Osteoblast (primary cell): ENCODE measurements around the gene MAN2A1. TPM values are rescaled to one million over a fixed set of nuclear protein-coding genes. Genes with fewer than 3 reads are reported as not detected.

Experiments used
- DNase-seq: peaks from one replicate; pipeline ENCODE4 v3.0.0; 2011; ENCODE audit warnings: low spot score, mixed read lengths; ENCODE audit not compliant: insufficient read length; ENCODE audit errors: missing footprints
- H2AFZ ChIP-seq: 2 replicates; pipeline ENCODE4 v1.6.0; 2011; ENCODE audit warnings: mild to moderate bottlenecking, low read length
- H3K27ac ChIP-seq: 2 replicates; pipeline ENCODE4 v1.5.1; 2011; ENCODE audit warnings: mild to moderate bottlenecking, low read depth, low read length, moderate library complexity
- H3K27me3 ChIP-seq: 2 replicates; pipeline ENCODE4 v1.6.0; 2012; ENCODE audit warnings: mild to moderate bottlenecking, control low read depth, inconsistent platforms, low read length, moderate library complexity; ENCODE audit not compliant: insufficient read depth
- H3K36me3 ChIP-seq: 2 replicates; pipeline ENCODE4 v1.5.1; 2011; ENCODE audit warnings: mild to moderate bottlenecking, low read length, control low read depth, moderate library complexity; ENCODE audit not compliant: insufficient read depth
- H3K4me1 ChIP-seq: 2 replicates; pipeline ENCODE4 v1.5.1; 2011; ENCODE audit warnings: mild to moderate bottlenecking, low read length, control low read depth, moderate library complexity; ENCODE audit not compliant: insufficient read depth
- H3K4me2 ChIP-seq: 2 replicates; pipeline ENCODE4 v1.6.0; 2011; ENCODE audit warnings: mild to moderate bottlenecking, low read length; ENCODE audit not compliant: insufficient read depth
- H3K4me3 ChIP-seq: fragments of 200-600 bp; sonication (generic); 3 replicates; pipeline ENCODE4 v1.5.1; 2012; ENCODE audit warnings: mild to moderate bottlenecking, low read length, inconsistent platforms; ENCODE audit not compliant: insufficient read depth
- H3K79me2 ChIP-seq: 2 replicates; pipeline ENCODE4 v1.6.0; 2012; ENCODE audit warnings: mild to moderate bottlenecking, low read length, control low read depth, inconsistent platforms; ENCODE audit not compliant: insufficient read depth
- H3K9me3 ChIP-seq: 2 replicates; pipeline ENCODE4 v1.5.1; 2011; ENCODE audit warnings: low read depth, low read length, control low read depth
- H4K20me1 ChIP-seq: 2 replicates; pipeline ENCODE4 v1.6.0; 2012; ENCODE audit warnings: mild to moderate bottlenecking, low read length, control low read depth; ENCODE audit not compliant: insufficient read depth
- total RNA-seq: library from RNA; depleted of rRNA; stranded (reverse); fragments of >200 nt; gene quantifications from 2 replicates; pipeline ENCODE4 v1.2.3, GENCODE V29; 2012
- TF ChIP-seq, protein P1 (sequence below): IDR thresholded peaks from 2 replicates; pipeline ENCODE4 v1.5.1; 2011; ENCODE audit warnings: mild to moderate bottlenecking, low read depth, low read length, moderate library complexity; ENCODE audit errors: extremely low read depth

MAN2A1 gene
- total RNA-seq, 1 donor: 81.8 TPM

DNA sequence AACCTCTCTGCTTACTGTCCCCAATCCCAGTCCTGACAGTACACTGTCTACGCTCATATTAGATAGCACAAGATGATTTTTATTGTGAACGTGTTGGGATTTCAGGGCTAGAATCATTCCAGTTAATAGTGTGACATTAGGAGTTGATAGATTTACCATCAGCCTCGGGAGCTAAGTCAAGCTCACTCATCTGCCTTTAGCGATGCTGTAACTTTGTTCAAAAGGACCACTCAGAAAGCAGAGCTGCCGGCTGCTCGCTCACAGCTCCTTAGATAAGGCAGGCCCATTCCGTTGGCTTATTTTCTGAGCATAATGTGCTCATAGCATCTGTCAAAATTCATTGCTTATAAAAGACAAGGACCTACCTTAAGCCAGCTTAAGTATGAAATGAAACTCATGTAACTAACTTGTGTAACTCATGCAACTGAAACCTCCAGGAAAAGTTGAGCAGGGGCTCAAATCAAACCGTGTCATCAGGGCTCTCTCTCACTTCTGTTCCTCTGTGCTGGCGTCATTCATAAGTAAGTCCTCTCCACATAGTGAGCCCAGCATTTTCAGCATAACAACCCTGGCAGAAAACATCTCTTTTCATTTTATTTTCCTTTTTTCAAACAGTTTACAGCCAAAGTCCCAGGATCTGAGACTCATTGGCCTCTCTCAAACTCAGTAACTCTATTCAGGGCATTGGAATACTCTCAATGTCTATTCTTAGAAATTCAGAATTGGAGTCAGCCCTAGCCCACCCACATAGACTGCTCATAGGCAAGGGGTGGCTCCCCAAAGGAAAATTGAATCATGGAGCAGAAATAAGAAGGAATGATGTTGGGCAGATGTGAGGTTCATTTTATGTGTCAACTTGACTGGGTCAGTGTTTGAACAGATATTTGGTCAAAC lies 208.8 kb downstream of the MAN2A1 start:
- Histone ChIP-seq H3K36me3 (no peaks in the 10 kb centered on the region), H3K9me3 (no peaks in the 10 kb centered on the region), H3K79me2 (no peaks in the 10 kb centered on the region), H3K27ac (no peak overlapping the region), H3K4me1 (no peaks in the 10 kb centered on the region), H3K4me3 (no peak overlapping the region), H4K20me1 (no peaks in the 10 kb centered on the region), H2AFZ (no peak overlapping the region), H3K27me3 (peaks cover 2% of the 10 kb centered on the region), H3K4me2 (no peak overlapping the region)
- no peak for DNase-seq
- TF ChIP-seq, protein P1, sequence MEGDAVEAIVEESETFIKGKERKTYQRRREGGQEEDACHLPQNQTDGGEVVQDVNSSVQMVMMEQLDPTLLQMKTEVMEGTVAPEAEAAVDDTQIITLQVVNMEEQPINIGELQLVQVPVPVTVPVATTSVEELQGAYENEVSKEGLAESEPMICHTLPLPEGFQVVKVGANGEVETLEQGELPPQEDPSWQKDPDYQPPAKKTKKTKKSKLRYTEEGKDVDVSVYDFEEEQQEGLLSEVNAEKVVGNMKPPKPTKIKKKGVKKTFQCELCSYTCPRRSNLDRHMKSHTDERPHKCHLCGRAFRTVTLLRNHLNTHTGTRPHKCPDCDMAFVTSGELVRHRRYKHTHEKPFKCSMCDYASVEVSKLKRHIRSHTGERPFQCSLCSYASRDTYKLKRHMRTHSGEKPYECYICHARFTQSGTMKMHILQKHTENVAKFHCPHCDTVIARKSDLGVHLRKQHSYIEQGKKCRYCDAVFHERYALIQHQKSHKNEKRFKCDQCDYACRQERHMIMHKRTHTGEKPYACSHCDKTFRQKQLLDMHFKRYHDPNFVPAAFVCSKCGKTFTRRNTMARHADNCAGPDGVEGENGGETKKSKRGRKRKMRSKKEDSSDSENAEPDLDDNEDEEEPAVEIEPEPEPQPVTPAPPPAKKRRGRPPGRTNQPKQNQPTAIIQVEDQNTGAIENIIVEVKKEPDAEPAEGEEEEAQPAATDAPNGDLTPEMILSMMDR: no peak

DNA sequence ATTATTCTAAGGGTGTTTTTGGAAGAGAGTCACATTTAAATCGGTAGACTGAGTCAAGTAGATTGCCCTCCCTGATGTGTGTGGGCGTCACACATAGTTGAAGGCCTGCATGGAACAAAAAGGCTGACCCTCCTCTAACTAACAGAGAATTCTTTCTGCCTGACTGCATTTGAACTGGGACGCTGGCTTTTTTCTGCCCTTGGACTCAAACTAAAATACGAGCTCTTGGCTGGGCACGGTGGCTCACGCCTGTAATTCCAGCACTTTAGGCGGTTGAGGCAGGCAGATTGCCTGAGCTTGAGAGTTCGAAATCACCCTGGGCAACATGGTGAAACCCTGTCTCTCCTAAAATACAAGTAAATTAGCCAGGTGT lies 209.4 kb downstream of the MAN2A1 start:
- H3K9me3 ChIP-seq: no peaks in the 10 kb centered on the region
- TF ChIP-seq, protein P1: no peak
- no peak overlapping the region for H3K4me2 ChIP-seq
- no peaks in the 10 kb centered on the region for H3K36me3 ChIP-seq
- no peak overlapping the region for H3K27ac ChIP-seq
- no peaks in the 10 kb centered on the region for H3K79me2 ChIP-seq
- H4K20me1 ChIP-seq: no peaks in the 10 kb centered on the region
- no peaks in the 10 kb centered on the region for H3K4me1 ChIP-seq
- H3K4me3 ChIP-seq: no peak overlapping the region
- no peak overlapping the region for H2AFZ ChIP-seq
- no peak for DNase-seq
- H3K27me3 ChIP-seq: peaks cover 2% of the 10 kb centered on the region

DNA sequence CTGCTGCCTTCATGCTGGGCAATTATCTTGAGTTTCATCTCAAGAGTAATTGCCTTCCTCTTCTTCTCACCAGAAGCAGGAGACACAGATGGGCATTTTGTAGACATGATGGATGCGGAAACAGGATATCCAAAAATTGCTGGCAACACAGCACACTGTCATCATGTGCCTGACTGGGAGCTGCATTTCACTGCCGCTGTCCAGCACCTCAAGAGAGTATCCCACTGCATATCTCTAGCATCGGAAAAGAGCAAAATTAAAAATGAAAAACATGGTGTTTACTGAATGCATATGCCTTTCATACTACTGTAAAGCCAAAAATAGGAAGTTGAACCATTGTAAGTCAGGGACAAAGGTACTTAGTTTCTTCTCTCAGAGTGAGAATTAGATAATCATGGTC lies 210.7 kb downstream of the MAN2A1 start:
- Histone ChIP-seq H3K4me2 (no peak overlapping the region), H3K79me2 (no peaks in the 10 kb centered on the region), H4K20me1 (no peaks in the 10 kb centered on the region), H3K4me1 (no peaks in the 10 kb centered on the region), H3K27ac (no peak overlapping the region), H3K36me3 (no peaks in the 10 kb centered on the region), H3K4me3 (no peak overlapping the region), H3K9me3 (no peaks in the 10 kb centered on the region), H2AFZ (no peak overlapping the region), H3K27me3 (peaks cover 2% of the 10 kb centered on the region)
- TF ChIP-seq, protein P1: no peak
- DNase-seq: no peak

DNA sequence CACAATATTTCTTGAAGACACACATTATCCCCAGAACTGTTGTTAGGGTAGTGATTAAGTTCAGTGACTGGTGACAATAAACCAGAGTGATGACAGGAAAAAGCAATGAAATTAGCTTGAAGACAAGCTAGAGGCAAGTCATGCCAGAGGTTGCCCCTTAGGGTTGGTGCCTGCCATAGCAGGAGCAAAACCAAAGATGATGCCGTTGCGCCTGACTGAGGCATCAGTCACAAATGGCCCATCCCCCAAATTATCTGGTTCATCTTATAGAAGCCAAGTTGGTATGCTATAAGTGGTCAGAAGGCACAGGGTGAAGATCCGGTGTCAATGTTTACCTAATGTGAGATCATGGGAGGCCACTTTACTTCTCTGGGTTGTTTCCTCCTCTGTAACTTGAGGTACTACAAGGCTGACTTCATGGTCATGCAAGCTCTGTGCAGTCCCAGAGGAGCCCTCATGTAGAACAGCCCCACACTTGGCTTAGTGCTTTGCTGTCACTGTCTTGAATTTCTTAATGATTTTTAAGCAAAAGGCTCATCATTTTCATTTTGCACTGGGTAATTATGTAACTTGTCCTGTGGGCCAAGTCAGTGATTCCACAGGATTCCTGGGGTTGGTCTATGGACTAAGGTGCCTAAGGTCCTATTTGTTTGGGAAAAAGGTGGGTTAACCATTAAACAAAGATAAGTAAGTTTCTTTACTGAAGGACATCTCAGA lies 211.3 kb downstream of the MAN2A1 start:
- Histone ChIP-seq H3K27me3 (peaks cover 2% of the 10 kb centered on the region), H4K20me1 (no peaks in the 10 kb centered on the region), H3K79me2 (no peaks in the 10 kb centered on the region), H3K4me3 (no peak overlapping the region), H3K9me3 (no peaks in the 10 kb centered on the region), H3K36me3 (no peaks in the 10 kb centered on the region), H3K4me2 (no peak overlapping the region), H3K4me1 (no peaks in the 10 kb centered on the region), H3K27ac (no peak overlapping the region), H2AFZ (no peak overlapping the region)
- TF ChIP-seq, protein P1: no peak
- no peak for DNase-seq
